Sciatic nerve (tissue), 2 donors: ENCODE data around the gene GREB1. TPM values are rescaled to one million over a fixed set of nuclear protein-coding genes. Genes with fewer than 3 reads are reported as not detected.

Experiments
- ATAC-seq: fragments of 200-7000 bp; cut with Tn5 transposase; one replicate; pipeline ENCODE4 v1.9.1; 2020; ENCODE audit warnings: mild to moderate bottlenecking, moderate library complexity
- DNase-seq: peaks from one replicate; pipeline ENCODE4 v3.0.0-alpha.2; 2020; ENCODE audit warnings: low spot score
- intact Hi-C: fragments of 100-400 bp; cut with DNase I; formaldehyde crosslinking; loops from one replicate; pipeline ENCODE4 v1.14.2; 2022
- total RNA-seq: library from RNA; stranded (reverse); fragmentation: NEBNext Ultra II Directional; extraction: Animal tissue kit (Norgen Biotek cat#: 25700); gene quantifications from one replicate; pipeline ENCODE4 v1.2.1, GENCODE V29; 2021
- donor health status: DM: no; HTN: no; CAD: no.
- donor health status: DM: no; HTN: no; CAD: no.

Gene GREB1, protein sequence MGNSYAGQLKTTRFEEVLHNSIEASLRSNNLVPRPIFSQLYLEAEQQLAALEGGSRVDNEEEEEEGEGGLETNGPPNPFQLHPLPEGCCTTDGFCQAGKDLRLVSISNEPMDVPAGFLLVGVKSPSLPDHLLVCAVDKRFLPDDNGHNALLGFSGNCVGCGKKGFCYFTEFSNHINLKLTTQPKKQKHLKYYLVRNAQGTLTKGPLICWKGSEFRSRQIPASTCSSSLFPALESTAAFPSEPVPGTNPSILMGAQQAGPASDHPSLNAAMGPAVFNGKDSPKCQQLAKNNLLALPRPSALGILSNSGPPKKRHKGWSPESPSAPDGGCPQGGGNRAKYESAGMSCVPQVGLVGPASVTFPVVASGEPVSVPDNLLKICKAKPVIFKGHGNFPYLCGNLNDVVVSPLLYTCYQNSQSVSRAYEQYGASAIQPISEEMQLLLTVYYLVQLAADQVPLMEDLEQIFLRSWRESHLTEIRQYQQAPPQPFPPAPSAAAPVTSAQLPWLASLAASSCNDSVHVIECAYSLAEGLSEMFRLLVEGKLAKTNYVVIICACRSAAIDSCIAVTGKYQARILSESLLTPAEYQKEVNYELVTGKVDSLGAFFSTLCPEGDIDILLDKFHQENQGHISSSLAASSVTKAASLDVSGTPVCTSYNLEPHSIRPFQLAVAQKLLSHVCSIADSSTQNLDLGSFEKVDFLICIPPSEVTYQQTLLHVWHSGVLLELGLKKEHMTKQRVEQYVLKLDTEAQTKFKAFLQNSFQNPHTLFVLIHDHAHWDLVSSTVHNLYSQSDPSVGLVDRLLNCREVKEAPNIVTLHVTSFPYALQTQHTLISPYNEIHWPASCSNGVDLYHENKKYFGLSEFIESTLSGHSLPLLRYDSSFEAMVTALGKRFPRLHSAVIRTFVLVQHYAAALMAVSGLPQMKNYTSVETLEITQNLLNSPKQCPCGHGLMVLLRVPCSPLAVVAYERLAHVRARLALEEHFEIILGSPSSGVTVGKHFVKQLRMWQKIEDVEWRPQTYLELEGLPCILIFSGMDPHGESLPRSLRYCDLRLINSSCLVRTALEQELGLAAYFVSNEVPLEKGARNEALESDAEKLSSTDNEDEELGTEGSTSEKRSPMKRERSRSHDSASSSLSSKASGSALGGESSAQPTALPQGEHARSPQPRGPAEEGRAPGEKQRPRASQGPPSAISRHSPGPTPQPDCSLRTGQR (N-terminal part only)
- 6.5 TPM for total RNA-seq

DNA sequence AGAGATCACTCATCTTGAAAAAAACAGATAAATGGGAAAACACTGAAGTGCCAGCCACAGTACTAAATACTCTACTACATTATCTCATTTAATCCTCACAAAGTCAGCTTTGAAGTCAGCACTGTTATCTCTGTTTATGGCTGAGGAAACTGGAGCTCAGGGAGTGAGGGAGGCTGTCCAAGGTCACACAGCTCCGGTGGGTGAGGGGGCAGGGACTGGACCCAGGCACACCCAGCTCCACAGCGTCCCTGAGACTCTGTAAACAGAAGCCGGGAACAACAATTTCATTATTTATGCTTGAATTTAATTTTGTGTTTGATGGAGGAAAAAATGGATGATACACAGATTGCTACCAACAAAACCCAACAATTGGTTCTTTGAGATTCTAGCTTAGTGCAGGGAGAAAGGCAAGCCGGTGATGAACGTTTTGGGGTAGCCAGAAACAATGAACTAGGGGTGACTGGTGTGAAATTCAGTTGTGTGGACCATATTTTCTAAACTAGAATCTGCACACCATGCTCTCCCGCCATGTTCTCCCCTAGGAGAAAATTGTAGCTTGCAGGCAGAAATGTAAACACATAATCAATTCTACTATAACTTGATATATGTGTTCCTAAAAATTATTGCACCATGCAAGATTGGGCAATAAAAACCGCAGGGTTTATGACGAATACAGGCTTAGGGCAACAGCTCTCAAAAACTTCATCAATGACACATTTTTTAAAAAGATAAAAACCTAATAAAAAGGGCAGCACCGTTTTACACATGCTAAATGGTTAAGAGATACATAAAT lies at the start of gene GREB1:
TSS of gene GREB1 (plus strand) at position 768 of the 793 bp plus-strand sequence. CDS start 22,570 bp downstream, outside the sequence.
- intact Hi-C loops = no loop called here
- ATAC-seq (peak; percentile 38), DNase-seq (no peak)

DNA sequence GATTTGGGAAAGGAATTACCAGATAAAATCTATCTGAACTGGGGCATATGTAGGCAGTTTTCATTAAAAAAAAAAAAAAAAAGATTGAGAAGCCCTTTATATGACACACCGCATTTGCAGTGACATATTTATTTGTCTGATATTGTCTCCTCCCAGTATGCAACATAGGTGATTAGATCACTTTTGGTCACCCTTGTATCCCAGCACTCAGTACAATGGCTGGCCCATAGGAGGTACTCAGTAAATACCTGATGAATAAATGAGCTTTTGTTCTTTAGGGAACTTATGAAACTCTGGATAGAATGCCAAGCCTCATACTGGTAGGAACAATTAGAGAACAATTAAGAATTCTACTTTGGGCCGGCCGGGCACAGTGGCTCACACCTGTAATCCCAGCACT lies 45.0 kb upstream of the GREB1 start:
- intact Hi-C loops = no loop called here
- no peak for DNase-seq
- ATAC-seq = no peak

DNA sequence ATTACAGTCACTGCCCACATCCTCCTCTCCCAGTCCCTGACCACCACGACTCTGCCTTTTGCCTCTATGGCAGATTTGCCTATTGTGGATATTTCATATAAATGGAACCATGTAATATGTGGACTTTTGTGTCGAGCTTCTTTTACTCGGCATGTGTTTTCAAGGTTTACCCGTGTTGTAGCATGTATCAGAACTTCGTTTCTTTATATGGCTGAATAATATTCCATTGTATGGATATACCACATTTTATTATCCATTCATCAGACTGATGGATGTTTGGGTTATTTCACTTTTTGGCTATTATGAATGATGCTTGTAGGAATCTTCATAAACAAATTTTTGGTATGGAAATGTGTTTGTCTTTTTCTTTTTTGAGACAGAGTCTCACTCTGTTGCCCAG lies 43.7 kb upstream of the GREB1 start:
- DNase-seq (no peak), ATAC-seq (no peak)
- intact Hi-C loops = no loop called here

DNA sequence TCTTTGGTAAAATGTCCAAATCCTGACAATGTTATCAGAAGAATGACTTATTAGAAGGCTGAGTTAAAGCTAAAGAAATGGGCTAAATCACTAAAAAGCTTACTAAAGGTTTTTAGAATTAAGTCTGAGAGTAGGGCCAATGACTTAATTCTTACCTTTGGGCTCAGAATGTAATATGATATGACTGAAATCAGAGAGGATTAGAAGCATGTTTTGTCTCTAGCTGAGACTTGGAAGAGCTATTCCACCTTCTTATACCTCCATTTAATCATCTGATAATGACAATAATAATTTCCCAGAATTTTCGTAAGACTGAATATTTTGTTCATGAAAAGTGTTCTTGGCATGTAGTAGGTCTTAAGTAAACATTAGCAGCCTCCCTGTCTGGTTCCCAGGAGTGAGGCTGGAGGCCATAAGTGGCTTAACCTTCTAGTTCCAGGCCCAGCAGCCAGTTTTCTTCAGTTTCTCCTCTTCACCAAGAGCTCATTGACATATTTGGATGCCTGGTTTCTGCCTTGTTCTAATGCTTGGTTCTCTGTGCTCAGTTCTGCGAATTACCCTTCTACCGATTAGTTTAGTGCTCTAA lies 42.4 kb upstream of the GREB1 start:
- intact Hi-C loops = no loop called here
- DNase-seq (no peak), ATAC-seq (no peak)

DNA sequence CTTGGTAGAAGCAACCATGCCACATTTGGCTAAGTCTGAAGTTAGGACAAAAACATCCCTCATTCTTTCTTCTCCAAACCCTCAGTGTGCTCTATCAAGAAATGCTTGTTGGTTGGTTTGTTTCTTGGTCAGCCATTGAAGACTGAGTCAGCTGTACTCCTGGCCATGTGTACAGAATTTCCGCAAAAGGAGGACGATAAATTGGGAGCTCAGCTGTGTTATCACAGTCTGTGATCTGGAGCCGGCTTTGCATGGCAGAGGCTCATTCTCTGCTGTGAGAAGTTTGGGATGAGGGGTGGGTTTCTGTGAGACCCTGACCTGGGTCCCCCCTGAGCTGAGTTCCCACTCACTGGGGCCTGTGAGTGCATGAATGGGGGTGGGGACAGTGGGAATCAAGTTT lies 41.6 kb upstream of the GREB1 start:
- DNase-seq (no peak), ATAC-seq (no peak)
- intact Hi-C loops = no loop called here

DNA sequence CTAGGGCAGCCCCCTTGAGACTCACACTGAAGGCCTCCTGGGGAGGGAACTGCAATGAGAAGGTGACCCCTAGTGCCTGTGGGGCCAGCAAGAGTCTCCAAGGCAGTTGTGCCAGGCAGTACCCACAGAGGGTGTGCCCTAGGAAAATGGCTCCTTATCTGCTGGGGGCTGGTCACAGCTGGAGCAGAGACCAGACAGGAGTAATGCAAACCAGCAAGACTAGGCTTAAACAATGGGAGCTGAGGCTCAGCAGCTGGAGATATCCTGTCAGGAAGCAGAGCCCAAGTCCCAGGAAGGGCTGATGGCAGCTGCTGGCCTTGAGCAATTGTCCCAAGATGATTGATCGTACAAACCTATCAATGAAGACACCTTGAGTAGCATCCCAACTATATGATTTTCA lies 41.1 kb upstream of the GREB1 start:
- intact Hi-C loops = no loop called here
- no peak for DNase-seq

DNA sequence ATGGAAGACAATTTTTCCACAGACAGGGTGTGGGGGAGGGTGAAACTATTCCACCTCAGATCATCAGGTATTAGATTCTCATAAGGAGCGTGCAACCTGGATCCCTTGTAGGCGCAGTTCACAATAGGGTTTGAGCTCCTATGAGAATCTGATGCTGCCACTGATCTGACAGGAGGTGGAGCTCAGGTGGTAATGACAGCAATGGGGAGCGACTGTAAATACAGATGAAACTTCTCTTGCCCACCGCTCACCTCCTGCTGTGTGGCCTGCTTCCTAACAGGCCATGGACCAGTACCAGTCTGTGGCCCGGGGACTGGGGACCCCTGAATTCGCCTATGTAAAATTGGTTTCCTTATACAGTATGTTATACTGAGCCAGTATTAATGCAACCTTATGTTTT lies 40.6 kb upstream of the GREB1 start:
- DNase-seq (no peak), ATAC-seq (no peak)
- intact Hi-C loops = no loop called here

More for the DNA sequence above, 41.1 kb upstream of the GREB1 start:
- ATAC-seq = no peak

DNA sequence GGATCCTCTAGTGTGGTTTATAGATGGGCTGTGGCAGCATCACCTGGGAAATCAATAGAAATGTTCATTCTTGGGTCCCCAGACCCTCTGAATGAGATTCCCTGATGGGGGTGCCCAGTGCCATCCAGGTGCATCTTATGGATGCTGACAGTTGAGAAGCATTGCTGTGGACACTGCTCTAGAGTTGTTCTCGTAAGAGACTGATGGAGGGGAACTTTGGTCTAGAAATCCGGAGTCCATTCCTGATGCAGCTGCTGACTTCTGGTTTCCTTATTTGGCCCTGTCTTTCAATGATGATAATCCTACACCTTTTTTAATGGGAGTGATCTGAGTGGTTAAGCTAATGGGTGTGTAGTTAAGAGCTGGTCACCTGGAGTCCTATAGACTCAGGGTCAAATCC lies 39.5 kb upstream of the GREB1 start:
- no peak for ATAC-seq
- intact Hi-C loops = no loop called here
- DNase-seq = no peak

DNA sequence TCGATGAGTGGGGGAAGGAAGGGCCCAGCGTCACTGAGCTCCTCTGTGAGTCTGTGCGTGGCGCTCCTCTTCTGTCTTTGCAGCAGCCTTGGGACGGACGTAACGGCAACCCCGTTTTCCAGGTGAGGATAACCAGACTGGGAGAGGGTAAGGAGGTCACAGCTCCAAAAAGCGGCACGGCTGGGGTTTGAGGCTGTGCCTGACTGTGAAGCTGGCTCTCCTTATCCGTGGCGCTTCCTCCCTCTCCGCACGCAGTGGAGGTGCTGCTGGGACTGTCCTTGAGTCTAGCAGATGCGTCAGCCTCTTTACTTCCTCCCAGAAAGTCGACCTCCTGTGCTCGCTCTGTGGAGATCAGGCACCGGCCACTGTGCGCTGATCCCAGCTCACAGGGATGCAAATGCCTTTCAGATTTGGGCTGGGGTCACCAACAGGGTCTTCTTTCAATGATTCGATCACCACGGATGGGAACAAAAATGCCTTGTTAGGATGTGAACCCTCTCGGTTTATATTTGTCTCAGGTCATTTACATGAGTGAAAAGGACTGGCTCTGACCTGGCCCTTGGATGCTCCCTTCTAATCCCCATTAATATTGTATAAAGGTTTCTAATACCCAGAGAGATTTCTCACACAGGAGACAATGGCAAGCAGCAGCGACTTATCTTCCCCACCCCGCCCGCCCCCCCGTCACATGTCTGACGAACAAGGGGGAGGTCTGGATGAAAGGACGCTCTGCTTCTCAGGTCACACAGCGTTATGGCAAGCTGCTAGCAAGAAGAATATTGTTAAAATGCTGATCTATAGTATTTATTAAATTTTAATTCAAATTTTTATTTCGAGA lies 37.8 kb upstream of the GREB1 start:
- ATAC-seq (no peak), DNase-seq (no peak)
- intact Hi-C loops = no loop called here

DNA sequence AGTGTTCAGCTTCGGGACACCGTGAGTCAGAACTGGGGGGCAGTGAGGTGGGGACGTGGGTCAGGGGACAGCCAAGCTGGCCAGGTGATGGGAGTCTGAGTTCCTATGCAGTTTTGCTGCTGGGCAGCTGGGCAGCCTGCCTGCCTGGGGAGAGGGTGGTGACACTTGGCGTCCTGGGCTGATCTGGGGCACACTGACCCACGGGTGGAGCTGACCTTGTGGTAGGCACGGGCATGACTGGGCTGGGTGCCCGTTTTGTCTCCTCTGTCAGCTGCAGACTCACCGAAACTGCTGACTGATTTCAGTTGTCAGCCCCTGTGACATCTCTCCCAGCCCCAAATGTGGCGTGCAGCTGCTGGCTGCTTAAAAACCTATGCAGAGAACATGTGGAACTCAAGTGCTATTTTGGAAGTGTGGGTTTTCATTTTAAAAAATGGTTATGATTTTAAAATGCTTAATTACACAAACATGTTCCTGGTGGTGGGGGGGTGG lies 35.3 kb upstream of the GREB1 start:
- DNase-seq (peak; percentile 79), ATAC-seq (peak; percentile 87)
- intact Hi-C loops = no loop called here

DNA sequence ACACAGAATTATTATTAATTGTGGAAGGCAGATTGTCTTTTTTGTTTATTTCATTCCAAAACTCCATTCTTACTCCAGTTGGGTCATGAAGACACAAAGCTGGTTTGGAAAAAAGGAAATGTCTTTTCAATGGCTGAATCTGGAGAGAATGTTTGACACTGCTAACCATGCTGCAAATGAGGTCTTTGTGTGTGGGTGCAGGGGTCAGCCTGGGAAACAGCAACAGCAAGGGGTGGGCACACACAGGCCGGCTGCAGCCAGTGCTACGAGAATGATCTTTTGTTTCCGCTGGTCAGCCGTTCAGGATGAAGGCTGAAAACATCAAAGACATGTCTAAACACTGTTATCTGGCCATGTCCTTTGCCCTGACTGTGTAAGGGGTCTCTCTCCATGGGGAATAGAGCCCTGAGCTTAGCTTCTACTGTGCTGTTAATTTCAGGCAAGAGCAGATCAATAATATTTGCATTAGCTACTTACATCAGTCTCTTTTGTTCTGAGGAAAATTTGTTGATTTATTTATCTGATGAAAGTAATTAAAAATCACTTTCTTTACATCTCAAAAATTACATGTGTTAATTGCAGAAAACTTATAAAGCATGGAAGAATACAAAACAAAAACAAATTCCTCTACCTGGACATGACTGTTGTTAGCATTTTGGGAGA lies 34.6 kb upstream of the GREB1 start:
- DNase-seq = no peak
- ATAC-seq = peak; percentile 72
- intact Hi-C loops = no loop called here

DNA sequence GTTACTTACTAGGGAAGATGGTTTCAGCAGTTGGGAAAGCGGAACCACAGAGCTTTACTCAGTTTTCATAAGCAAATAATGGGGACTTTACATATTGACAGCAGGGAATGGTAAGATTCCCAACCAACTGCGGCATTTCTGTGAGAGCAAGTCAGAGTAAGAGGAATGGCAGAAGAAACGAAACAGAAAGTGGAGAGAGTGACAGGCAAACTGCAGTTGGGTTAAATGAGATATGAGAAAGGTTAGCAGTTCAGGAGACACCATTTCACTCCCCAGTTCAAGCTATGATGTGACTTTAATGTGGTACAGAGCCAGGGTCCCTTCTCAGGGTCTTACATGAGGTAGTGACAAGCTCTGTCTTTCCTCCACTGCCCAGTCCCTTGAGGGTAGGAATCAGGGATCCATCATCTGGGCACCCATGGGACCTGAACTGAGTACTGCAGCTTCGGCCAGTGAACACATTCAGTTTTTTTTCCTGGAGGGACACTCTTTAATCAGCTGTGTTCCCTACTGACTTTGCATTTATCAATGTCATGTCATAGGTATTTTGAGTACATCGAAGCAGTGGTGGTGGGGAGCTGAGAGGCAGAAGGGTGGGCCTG lies 33.0 kb upstream of the GREB1 start:
- intact Hi-C loops = no loop called here
- ATAC-seq = no peak
- DNase-seq = no peak

DNA sequence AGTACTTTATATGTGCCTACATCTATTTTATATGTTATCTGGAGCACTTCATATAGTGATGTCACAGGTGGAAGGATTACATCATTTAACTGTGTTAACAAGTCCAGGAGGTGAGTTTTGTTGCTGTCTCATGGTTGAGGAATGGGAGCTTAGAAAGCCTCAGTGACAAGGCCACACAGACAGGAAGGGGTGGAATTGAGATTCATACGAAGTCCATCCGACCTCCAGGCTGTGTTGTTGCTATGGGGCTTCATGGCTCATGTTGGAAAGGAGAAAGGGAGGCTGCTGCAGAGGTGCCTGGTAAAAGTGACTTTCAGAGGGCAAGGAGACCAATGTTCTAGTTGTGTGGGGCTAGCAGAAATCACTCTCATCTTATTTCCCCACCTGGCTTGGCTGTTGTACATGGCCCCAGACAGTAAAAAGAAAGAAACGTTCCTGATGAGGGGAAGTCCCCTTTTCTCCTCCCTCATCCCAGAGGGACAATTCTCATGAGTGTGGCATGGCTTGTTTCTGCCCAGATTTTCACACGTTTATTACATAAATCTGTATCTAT lies 31.0 kb upstream of the GREB1 start:
- intact Hi-C loops = no loop called here
- DNase-seq (no peak), ATAC-seq (no peak)

DNA sequence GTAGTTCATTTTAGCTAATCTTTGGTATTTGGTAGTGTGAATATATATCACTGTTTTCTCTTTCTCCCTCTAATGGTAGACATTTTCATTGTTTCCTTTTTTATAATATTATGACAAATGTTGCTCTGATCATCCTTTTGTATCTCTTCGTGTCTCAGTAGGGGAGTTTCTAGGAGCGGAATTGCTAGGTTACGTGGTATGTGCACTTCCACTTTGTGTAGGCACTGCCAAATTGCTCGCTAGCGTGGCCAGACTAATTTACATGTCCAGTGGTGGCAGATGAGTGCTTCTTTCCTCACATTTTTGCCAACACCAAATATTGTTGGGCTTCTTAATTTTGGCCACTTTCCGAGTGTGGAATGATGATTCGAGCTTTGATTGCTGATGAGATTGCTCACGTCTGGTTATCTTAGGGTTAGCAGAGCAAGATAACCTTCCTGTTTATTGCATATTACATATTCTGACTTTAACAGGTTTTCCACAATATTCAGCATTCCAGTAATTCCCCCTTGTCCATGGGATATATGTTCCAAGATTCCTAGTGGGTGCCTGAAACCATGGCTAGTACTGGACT lies 30.4 kb upstream of the GREB1 start:
- DNase-seq (no peak), ATAC-seq (no peak)
- intact Hi-C loops = no loop called here

DNA sequence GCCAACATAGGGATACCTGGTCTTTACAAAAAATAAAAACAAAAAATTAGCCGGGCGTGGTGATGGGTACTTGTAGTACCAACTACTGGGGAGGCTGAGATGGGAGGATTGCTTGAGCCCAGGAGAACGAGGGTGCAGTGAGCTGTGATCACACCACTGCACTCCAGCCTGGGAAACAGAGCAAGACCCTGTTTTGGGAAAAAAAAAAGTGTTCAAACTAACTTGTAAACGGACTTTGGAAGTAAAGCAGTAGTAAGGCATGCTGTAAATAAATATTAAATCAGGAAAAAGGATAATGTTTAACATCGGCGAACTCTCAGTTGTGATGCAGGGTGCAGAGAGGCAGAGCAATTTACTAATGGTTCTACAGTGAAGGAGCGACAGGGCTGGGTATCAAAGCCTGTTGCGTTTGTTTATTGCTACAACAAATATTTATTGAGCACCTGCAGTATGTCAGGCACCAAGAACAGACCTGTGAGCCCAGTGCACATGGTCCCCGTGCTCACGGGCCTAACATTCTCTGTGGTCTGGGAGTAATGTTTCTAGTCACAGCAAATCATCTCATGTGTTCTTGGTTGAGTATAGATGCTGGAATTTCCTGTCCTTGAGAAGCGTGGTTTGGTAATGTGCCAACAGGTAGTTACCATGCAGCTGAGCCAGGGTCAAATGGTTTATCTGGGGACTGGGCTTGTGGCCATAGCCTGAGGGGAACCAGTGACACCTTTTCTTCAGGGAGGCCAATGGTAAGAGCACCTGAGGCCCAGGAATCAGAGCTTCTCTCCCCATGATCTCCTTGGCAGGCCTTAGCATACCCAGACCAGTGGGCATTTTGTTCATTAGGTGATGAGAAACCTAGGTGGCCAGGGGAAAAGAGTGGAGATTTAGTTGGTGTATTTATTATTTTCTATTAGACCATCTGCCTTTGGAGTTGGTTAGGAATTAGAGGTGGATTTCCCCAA lies 27.9 kb upstream of the GREB1 start:
- DNase-seq (no peak), ATAC-seq (no peak)
- intact Hi-C loops = no loop called here
